HG03521 (cell line): ENCODE measurements around the gene MUC15.
"Not testable (repeated sequence)": the region's sequence is repeated elsewhere in the genome, so short reads cannot be mapped to it uniquely, and the experiment has no call there.

ENCODE experiments used
- ATAC-seq: cut with Tn5 transposase; IDR thresholded peaks from one replicate; pipeline ENCODE4 v1.9.1; 2021; ENCODE audit warnings: mild to moderate bottlenecking, moderate library complexity; ENCODE audit not compliant: unreplicated experiment

Gene MUC15

GRCh38 chr11:26571861-26572654, at the start of gene MUC15:
Gene MUC15, minus strand, starts transcription at chr11:26572263. Its CDS starts 5,169 bp downstream, at chr11:26567094.
- ATAC-seq, result no peak

- no peak for ATAC-seq
Observed at GRCh38 chr11:26621132-26621531, 49.1 kb upstream of the MUC15 start.

- no peak for ATAC-seq
Observed at GRCh38 chr11:26620282-26621045, 48.4 kb upstream of the MUC15 start.

- ATAC-seq, result no peak
Observed at GRCh38 chr11:26618441-26618840, 46.4 kb upstream of the MUC15 start.

GRCh38 chr11:26613759-26614158, 41.7 kb upstream of the MUC15 start:
- ATAC-seq, result no peak

- no peak for ATAC-seq
Observed at GRCh38 chr11:26608507-26609146, 36.6 kb upstream of the MUC15 start.

GRCh38 chr11:26607725-26608506, 35.9 kb upstream of the MUC15 start:
- ATAC-seq, result no peak

- ATAC-seq, result no peak
Observed at GRCh38 chr11:26599876-26600434, 27.9 kb upstream of the MUC15 start.

GRCh38 chr11:26599425-26599824, 27.4 kb upstream of the MUC15 start:
- ATAC-seq, result no peak

- ATAC-seq, result no peak
Observed at GRCh38 chr11:26597899-26598298, 25.8 kb upstream of the MUC15 start.

- not testable (repeated sequence) for ATAC-seq
Observed at GRCh38 chr11:26597049-26597689, 25.1 kb upstream of the MUC15 start.

- ATAC-seq, result not testable (repeated sequence)
Observed at GRCh38 chr11:26595207-26595865, 23.3 kb upstream of the MUC15 start.

- no peak for ATAC-seq
Observed at GRCh38 chr11:26593691-26594090, 21.6 kb upstream of the MUC15 start.

GRCh38 chr11:26587073-26587472, 15.0 kb upstream of the MUC15 start:
- no peak for ATAC-seq

- no peak for ATAC-seq
Observed at GRCh38 chr11:26584818-26585217, 12.8 kb upstream of the MUC15 start.

- ATAC-seq, result no peak
Observed at GRCh38 chr11:26583550-26583949, 11.5 kb upstream of the MUC15 start.

GRCh38 chr11:26580929-26581328, 8.9 kb upstream of the MUC15 start:
- no peak for ATAC-seq

GRCh38 chr11:26579683-26580082, 7.6 kb upstream of the MUC15 start:
- ATAC-seq, result no peak

- no peak for ATAC-seq
Observed at GRCh38 chr11:26578998-26579661, 7.1 kb upstream of the MUC15 start.
